Nephron progenitor cell (in vitro differentiated cells): ENCODE data around the gene TGM3.

Experiments used
- DNase-seq: peaks from one replicate; pipeline ENCODE4 v3.0.0; 2021
- H3K27ac Mint-ChIP-seq: 2 replicates; pipeline ENCODE4 v1.8.0; 2021; ENCODE audit warnings: mild to moderate bottlenecking, moderate library complexity, mixed read lengths
- H3K27me3 Mint-ChIP-seq: 2 replicates; pipeline ENCODE4 v1.8.0; 2021; ENCODE audit warnings: mild to moderate bottlenecking, low read depth, mixed read lengths; ENCODE audit not compliant: poor library complexity
- H3K36me3 Mint-ChIP-seq: 2 replicates; pipeline ENCODE4 v1.8.0; 2021; ENCODE audit warnings: low read depth, mixed read lengths
- H3K4me1 Mint-ChIP-seq: 2 replicates; pipeline ENCODE4 v1.8.0; 2021; ENCODE audit warnings: mixed read lengths
- H3K4me3 Mint-ChIP-seq: 2 replicates; pipeline ENCODE4 v1.8.0; 2021; ENCODE audit warnings: mild to moderate bottlenecking, moderate library complexity, mixed read lengths
- H3K9me3 Mint-ChIP-seq: 2 replicates; pipeline ENCODE4 v1.8.0; 2021; ENCODE audit warnings: mild to moderate bottlenecking, moderate library complexity, mixed read lengths
- TF ChIP-seq, protein P1 (sequence below): fragments of 200-600 bp; sonication (generic); IDR thresholded peaks from 2 replicates; pipeline ENCODE4 v1.5.0; 2021; ENCODE audit warnings: antibody characterized with exemption

Gene TGM3

DNA sequence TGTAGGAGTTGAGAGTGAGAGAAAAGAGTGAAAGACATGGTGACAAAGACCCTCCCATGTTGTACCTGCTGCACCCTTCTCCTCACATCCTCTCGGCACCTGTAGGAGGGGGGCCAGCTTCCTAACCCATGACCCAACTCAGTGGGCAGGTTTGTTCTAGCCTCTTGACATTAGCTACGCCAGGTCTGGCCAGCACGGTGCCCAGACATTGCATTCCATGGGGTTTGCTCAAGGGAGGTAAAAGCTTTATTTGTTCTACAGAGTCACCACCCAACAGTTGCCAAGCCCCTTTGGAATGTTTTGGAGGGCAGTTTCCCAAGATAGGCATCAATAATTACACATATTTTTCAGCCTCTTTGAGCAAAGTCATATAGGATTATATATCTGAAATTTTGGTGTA is 62.2 kb downstream of the TGM3 start:
- H3K4me3 Mint-ChIP-seq: no peak overlapping the region
- H3K4me1 Mint-ChIP-seq: peaks cover 5% of the 10 kb centered on the region
- peaks cover 6% of the 10 kb centered on the region for H3K36me3 Mint-ChIP-seq
- no peak for DNase-seq
- H3K27me3 Mint-ChIP-seq: peaks cover 10% of the 10 kb centered on the region
- peaks cover 39% of the 10 kb centered on the region for H3K9me3 Mint-ChIP-seq
- TF ChIP-seq, protein P1, sequence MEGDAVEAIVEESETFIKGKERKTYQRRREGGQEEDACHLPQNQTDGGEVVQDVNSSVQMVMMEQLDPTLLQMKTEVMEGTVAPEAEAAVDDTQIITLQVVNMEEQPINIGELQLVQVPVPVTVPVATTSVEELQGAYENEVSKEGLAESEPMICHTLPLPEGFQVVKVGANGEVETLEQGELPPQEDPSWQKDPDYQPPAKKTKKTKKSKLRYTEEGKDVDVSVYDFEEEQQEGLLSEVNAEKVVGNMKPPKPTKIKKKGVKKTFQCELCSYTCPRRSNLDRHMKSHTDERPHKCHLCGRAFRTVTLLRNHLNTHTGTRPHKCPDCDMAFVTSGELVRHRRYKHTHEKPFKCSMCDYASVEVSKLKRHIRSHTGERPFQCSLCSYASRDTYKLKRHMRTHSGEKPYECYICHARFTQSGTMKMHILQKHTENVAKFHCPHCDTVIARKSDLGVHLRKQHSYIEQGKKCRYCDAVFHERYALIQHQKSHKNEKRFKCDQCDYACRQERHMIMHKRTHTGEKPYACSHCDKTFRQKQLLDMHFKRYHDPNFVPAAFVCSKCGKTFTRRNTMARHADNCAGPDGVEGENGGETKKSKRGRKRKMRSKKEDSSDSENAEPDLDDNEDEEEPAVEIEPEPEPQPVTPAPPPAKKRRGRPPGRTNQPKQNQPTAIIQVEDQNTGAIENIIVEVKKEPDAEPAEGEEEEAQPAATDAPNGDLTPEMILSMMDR: no peak
- no peak overlapping the region for H3K27ac Mint-ChIP-seq

DNA sequence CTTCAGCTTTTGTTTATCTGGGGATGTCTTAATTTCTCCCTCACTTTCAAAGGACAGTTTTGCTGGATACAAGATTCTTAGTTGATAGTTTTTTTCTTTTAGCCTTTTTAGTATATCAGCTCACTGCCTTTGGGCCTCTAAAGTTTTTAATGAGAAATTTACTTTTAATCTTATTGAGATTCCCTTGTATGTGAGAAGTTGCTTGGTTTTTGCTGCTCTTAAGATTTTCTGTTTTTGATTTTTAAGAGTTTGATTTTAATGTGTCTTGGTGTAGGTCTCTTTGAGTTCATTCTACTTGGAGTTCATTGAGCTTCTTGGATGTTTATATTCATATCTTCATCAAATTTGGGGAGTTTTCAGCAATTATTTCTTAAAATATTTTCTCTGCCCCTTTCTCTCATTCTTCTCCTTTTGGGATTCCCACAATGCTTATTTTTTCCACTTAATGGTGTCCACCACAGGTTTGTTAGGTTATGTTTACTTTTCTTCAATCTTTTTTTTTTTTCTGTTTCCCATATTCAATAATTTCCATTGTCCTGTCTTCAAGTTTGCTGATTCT is 65.3 kb downstream of the TGM3 start:
- no peak overlapping the region for H3K4me3 Mint-ChIP-seq
- H3K27me3 Mint-ChIP-seq: peaks cover 6% of the 10 kb centered on the region
- no peak overlapping the region for H3K27ac Mint-ChIP-seq
- peaks cover 34% of the 10 kb centered on the region for H3K9me3 Mint-ChIP-seq
- TF ChIP-seq, protein P1: no peak
- H3K4me1 Mint-ChIP-seq: no peaks in the 10 kb centered on the region
- no peak for DNase-seq
- peaks cover 6% of the 10 kb centered on the region for H3K36me3 Mint-ChIP-seq

DNA sequence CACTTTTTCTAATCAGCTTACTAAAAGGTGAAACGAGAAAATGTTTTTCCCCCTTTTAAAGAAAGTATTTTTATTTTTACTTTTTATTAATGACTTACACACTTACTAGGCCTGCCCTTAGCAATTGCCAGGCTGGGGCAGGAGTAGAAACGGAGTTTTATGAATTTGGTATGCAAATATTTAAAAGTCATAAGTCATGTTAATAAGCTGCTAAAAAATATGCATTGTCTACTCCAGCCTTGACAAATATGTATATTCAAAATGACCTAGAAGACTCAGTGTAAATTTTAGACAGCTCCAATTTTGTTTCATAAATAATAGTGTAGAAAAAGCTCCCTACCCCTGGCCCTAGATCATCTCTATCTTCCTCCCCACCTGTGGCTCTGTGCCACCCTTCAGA is 67.4 kb downstream of the TGM3 start:
- Mint-ChIP-seq H3K27ac (no peak overlapping the region), H3K36me3 (peaks cover 6% of the 10 kb centered on the region), H3K9me3 (peaks cover 34% of the 10 kb centered on the region), H3K27me3 (peaks cover 3% of the 10 kb centered on the region), H3K4me3 (no peak overlapping the region), H3K4me1 (no peaks in the 10 kb centered on the region)
- TF ChIP-seq, protein P1: no peak
- DNase-seq: no peak

DNA sequence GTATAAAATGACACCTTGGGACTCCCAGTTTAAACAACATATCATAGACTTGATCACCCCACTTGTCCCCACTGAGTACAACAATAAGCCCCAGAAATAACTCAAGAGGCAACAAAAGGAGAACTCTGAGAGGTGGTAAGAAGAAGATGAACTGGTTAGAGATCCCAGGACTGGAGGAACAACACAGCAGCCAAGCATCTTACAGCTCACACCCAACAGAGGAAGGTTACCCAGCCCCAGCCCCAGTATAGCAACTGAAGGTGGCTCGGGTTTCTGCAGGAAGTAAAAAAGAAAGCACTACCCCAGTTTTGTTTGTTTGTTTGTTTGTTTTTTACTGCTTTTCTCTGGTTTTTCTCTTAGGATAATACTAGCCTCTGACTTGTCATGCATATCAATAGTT is 67.8 kb downstream of the TGM3 start:
- Mint-ChIP-seq H3K36me3 (peaks cover 6% of the 10 kb centered on the region), H3K9me3 (peaks cover 37% of the 10 kb centered on the region), H3K27me3 (peaks cover 5% of the 10 kb centered on the region), H3K27ac (no peak overlapping the region), H3K4me1 (no peaks in the 10 kb centered on the region), H3K4me3 (no peak overlapping the region)
- TF ChIP-seq, protein P1: no peak
- DNase-seq: no peak

DNA sequence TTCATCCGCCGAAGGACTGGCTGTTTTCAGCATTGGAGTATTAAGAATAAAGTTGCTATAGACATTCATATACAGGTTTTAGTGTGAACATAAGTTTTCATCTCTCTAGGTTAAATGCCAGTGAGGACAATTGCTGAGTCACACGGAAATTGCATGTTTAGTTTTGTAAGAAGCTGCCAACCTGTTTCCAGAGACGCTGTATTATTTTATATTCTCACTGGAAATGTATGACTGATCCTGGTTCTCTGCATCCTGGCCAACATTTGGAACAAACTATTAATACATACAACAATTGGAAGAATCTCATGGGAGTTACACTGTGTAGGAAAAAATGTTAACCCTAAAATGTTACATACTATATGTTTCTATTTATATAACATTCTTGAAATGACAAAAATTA is 68.2 kb downstream of the TGM3 start:
- H3K27ac Mint-ChIP-seq: no peak overlapping the region
- H3K4me1 Mint-ChIP-seq: no peaks in the 10 kb centered on the region
- H3K27me3 Mint-ChIP-seq: peaks cover 4% of the 10 kb centered on the region
- no peak overlapping the region for H3K4me3 Mint-ChIP-seq
- H3K36me3 Mint-ChIP-seq: peaks cover 6% of the 10 kb centered on the region
- TF ChIP-seq, protein P1: no peak
- H3K9me3 Mint-ChIP-seq: peaks cover 42% of the 10 kb centered on the region
- DNase-seq: no peak

DNA sequence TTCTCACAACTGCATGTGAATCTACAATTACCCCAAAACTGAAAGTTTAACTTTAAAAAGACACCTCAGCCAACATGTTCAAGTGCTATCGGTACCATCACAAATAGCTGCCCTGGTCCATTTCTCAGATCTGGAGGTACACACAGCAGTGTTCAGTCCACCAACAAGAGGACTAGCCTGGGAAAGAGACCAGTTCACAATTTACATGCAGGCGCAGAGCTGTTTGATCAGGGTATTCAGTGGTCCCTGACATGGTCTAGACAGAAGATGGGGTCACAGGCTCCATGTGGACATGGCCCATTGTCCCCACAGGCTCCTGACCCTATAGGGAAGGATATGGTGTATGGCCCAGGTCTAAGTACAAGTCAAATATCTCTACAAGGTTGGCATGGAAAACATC is 69.3 kb downstream of the TGM3 start:
- no peak overlapping the region for H3K27ac Mint-ChIP-seq
- TF ChIP-seq, protein P1: no peak
- peaks cover 6% of the 10 kb centered on the region for H3K36me3 Mint-ChIP-seq
- H3K9me3 Mint-ChIP-seq: peaks cover 42% of the 10 kb centered on the region
- H3K4me3 Mint-ChIP-seq: no peak overlapping the region
- H3K27me3 Mint-ChIP-seq: peaks cover 15% of the 10 kb centered on the region
- H3K4me1 Mint-ChIP-seq: no peaks in the 10 kb centered on the region
- no peak for DNase-seq
